Measurements from ENCODE around the gene ERC1.
"Not testable (repeated sequence)": the region's sequence is repeated elsewhere in the genome, so short reads cannot be mapped to it uniquely, and the experiment has no call there.

ERC1 gene

DNA sequence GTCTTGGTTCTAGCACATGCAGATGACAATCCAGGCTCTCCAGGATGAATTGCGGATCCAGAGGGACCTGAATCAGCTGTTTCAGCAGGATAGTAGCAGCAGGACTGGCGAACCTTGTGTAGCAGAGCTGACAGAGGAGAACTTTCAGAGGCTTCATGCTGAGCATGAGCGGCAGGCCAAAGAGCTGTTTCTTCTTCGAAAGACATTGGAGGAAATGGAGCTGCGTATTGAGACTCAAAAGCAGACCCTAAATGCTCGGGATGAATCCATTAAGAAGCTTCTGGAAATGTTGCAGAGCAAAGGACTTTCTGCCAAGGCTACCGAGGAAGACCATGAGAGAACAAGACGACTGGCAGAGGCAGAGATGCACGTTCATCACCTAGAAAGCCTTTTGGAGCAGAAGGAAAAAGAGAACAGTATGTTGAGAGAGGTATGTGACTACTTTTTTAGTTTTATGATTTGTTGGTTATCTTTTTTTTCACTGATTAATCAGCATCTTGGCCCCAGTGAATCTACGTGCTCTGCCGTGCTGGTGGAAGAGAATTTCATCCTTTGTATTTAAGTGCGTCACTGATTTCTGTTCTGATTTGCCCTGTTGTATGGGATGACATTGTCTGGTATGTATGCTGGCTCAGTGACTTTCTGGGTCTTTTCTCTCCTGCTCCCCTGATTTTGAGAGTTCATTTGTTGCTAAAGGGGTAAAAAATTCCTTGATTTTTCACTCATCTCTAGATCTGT lies 92.3 kb downstream of the ERC1 start:
- DNase-seq: no peak

DNA sequence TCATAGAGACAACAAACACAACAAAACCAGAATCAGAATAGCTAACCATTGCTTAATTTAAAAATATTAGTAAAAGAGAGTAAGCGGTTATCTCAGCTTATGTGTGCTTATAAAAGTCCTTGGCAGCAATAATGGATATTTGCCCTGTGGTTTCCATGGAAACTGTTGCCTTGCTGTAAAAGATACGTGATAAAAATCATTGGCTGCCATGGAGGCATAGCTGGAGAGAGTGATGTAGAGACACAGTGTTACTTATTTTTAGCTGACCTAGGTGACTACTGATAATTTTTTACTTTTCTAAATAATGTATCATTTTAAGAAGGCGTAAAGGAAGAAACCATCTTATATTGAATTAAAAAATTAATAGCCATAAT lies 92.9 kb downstream of the ERC1 start:
- no peak for DNase-seq

- no peak for DNase-seq
Measured at GRCh38 chr12:1091350-1091749, 100.3 kb downstream of the ERC1 start.

DNA sequence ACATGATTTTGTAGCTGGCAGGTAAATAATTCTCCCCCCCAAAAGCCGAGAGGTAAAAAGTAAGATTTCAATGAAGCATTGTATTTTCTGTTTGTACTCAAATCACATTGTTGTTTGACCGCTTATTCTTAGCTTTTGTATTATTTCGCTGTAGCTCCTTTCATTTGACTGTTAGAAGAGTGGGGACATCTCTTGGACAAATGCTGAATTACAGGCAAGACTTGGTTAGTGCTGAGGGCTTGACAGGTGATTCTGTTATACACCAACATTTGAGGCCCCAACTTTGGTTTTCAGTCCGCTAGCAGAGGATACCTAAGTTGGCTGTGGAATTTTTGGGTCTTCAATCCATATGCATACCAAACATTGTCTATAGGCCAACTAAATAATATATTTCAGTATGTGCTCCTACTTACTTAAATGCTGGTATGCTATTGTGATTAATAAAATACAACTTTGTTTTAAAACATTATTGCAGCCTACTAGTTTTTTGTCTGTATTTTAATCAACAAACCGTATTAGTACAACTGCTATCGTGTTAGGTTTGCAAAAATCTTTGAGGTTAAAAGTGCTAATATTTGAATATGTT lies 102.2 kb downstream of the ERC1 start:
- no peak for DNase-seq

DNA sequence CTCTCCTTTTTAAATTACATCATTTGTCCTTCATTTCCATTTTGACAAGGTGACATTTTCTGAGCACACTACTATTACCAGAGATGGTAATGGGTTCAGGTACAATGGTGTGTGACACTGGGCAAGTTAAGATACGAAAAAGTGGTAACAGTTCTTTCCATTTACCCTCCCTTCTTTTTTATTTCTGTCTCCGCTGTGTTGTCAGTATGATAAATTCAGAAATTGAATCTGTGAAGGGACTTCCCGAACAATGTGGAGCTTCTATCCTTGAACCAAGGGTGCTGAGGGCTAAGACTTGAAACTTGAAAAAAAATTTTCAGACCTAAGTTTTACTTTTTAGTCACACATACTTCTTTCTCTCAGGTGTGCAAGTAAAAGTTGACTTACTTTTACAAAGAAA lies 103.7 kb downstream of the ERC1 start:
- no peak for DNase-seq

DNA sequence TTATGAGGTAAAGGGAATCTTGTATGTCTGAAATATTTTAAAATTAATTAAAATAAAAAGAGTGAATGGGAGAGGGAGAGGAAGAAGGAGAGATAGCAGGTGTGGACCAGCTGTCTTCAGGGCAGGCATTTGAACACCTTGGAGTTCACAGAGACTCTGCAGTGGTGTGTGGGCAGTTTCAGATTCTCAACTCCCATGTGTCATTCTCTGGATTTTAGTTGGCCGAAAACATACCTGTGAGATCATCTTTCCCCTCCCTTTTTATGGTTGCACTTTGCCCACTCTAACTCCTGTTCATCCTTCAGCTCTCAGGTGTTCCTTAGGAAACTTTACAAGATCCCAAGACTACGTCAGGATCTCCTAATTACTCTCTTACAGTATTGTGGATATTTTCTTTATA lies 108.1 kb downstream of the ERC1 start:
- no peak for DNase-seq

- not testable (repeated sequence) for DNase-seq
Measured at GRCh38 chr12:1099618-1100017, 108.6 kb downstream of the ERC1 start.

DNA sequence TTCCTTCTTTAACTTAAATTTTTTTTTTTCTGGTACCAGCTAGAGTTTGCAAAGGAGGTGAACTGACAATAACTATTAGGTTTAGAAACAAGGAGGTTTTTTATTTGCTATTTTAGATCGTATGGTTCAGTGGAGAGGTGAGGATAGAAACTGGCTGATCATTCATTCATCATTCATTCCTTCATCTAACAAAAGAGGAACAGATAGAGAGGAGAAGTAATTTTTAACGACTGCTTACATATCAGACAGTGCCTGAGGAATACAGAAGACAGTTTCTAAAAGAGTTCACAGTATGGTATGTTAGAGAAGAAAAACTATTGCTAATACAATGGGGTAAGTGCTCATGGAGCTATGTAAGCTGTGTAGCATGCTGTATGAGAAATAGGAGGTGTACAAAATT lies 111.1 kb downstream of the ERC1 start:
- DNase-seq: no peak

GRCh38 chr12:1102791-1103450 lies 111.9 kb downstream of the ERC1 start:
- DNase-seq: no peak

DNA sequence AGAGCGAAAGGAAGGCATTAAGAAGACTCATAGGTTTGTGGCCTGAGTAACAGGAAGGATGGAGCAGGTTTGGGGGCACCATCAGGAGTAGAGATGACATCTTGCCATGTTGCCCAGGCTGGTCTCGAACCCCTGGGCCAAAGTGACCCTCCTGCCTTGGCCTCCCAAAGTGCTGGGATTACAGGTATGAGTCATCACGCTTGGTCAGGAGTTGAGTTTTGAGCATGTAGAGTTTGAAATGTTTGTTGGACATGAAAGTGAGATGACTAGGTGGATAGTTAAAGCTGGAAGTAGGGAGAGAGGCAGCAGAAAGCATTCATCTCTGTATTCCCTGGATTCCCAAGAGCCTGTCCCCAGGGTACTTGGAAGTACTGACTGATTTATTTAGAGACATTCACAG lies 112.6 kb downstream of the ERC1 start:
- DNase-seq: no peak

DNA sequence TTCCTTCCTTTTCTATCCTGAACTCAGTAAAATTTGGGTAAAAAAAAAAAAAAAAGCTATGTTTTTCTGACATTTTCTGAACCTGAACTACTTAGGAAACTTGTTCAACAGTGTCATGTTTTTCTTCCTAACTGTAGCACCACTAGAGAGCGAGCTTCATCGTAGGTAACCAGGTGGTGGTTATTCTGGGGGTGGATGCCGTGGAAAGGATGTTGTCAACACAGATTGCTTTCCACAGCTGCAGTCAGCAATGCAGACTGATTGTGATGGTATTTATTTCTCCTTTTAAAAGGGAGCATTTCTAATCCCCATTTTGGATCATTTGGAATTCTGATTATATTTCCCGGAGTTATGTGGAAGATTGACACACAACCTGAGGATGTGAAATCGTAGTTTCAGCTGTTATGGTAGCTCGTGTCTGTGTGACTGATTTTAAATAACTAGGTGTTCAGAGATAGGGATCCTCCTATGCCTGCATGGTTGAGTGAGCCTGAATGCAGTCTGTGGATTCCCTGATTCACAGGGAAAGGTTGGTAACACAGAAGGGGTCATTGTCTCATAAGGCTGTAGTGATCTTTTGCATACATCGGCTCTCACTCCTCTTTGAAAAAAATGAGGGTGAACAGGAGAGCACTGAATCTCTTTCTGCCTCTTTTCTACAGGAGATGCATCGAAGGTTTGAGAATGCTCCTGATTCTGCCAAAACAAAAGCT lies 113.2 kb downstream of the ERC1 start:
- DNase-seq: no peak

DNA sequence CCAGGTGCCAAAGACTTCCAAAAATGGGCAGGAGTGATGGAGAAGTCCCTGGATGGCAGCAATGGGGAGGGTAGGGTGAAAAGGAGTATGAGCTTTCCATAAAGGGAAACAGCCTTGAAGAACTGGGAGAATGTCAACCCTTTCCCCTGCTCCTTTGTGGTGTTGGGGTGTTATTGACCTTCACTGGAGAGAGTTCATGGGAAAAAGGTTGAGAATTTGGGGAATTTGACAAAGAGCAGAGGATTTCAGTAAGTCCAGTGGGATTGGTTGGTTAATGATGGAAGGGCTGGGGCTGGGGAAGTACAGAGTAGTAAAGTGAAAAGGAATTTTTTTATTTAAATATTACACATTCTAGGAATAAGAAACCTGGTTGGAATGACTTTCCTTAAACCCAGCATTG lies 116.6 kb downstream of the ERC1 start:
- DNase-seq: no peak

DNA sequence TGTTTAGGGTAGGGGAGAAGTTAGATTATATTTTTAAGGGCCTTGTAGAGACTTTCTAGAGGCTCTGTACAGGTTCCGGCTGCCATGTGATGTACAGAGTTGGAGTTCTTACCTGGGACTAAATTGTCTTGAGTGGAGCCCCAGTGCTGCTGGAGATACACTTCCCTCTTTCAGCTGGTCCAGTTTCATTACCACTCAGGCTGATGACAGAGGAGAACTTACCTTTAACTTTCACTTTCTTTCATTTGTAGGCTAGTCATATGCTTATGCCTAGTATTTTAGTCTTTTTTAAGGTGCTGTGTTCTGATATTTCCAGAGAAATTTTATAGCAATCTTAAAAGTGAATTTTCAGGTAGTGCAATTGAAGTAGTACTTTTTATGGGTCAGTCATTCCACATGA lies 117.3 kb downstream of the ERC1 start:
- DNase-seq: no peak

DNA sequence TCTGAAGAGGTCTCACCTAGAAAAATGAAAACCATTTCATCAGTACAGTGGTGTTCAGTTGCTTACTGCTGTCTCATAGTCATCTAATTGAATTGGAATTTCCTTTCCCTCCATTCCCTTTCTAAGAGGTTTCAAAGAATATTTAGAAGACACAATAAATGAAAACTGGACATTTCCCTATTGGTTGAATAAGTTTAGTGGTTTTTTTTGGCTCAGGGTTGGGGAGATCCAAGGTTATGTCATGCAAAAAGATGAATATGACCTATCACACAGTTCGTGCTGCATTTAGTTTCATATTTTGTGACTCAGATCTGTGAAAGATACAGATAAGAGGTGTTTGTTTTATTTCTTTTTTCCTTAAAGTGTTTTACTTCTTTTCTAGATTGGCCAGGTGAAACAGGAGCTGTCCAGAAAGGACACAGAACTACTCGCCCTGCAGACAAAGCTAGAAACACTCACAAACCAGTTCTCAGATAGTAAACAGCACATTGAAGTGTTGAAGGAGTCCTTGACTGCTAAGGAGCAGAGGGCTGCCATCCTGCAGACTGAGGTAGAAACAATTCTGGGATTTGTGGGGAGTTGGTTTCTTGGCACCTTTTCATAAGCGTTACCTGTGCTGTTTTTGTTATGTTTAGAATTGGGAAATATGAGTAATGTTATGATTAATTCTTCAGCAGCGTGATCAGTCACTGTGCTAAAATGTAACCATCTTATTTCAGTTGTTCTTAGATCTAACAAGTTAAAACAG lies 124.6 kb downstream of the ERC1 start:
- DNase-seq: no peak

DNA sequence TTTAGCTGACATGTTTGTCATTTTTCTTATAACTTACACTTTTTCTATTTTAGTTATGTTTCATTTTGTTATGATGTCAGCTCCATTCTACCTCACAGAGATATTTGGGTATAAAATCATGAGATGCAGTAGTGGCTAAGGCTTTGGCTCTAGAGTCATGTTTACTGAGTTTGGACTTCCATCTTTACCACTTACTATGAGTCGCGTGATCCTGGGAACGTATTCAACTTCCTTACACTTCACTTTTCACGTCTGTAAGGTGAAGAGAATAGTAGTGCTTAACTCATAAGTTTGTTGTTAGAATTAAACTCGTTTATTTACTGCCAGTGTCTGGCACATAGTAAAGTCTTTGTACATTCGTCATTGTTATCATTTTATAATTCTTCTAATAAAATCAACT lies 126.3 kb downstream of the ERC1 start:
- DNase-seq: no peak

DNA sequence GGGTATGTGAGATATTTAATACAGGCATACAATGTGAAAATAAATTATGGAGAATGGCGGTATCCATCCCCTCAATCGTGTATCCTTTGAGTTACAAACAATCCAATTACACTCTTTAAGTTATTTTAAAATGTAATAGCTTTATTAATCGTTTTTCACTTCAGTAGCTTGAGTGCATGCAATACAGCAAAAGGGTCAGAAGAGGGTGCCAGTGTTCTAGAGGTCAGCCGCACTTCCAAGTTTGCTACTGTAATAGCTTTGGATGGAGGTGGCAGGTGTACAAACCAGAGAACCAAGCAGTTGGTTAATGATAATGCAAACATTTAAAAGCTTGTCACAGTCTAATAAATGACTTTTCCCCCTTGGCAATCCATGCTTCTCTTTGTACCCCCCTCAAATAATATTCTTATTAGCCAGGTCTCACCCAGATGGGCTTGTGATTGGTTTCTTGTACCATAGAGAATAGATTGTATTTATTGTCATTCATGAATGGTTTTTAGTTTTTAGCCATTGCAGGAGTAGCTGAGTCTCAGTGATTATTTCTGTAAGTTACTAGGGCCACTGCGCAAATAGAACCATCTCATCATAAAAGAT lies 127.0 kb downstream of the ERC1 start:
- peak; percentile 69 for DNase-seq

GRCh38 chr12:1122786-1123185 lies 131.8 kb downstream of the ERC1 start:
- peak; percentile 38 for DNase-seq

- DNase-seq: no peak
Measured at GRCh38 chr12:1126091-1126490, 135.1 kb downstream of the ERC1 start.

DNA sequence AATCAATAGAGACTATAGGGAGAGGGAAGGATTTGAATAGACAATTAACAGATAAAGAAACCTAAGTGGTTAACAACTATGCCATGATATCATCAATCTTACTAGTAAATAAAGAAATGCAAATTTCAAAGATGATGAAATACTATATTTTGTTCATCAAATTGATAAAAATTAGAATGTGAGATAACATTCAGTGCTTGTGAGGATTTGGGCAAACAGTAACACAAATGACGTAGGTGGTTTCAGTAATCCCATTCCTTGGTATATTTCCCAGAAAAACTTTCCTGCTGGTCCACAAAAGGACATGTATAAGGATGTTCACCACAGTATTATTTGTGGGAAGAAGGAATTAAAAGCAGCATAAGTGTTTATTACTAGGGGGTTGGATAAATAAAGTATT lies 136.0 kb downstream of the ERC1 start:
- DNase-seq: no peak

DNA sequence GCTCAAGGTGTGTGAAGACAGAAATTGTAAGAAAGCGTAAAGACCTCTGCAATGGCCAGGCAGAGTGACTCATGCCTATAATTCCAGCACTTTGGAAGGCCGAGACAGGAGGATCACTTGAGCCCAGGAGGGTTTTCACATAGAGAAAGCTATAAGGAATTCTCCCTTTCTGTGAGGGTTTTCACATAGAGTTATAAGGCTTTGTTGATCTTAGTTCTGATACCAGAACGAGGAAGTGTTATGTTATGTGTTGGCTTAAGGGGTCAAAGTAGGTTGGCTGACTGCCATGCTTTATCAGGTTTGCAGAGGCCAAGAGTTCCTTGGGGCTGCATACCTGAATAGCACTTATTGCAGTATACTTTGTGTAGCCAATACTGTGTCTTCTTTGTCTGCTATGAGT lies 139.1 kb downstream of the ERC1 start:
- DNase-seq: no peak

GRCh38 chr12:1130571-1130970 lies 139.5 kb downstream of the ERC1 start:
- no peak for DNase-seq

DNA sequence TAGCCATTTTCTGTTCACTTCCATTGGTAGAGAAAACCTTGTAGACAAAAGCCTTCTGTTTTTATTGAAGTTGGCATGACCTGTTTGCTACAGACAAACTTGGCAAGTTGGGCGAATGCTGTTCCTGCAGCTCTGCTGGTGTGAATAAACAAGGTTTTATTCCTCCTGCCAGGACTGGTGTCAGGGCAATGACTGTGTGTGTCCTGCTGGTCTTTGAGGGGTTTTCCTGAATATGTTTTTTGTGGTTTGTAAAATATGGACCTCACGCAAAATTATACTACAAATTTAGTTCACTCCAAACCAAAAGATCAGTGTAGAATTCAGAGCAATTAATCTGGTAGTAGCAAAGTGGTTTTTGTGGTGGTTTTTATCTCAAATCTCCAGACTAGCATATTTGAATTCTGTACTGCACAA lies 140.8 kb downstream of the ERC1 start:
- no peak for DNase-seq

GRCh38 chr12:1132311-1132710 lies 141.3 kb downstream of the ERC1 start:
- no peak for DNase-seq

Data from activated CD8-positive, alpha-beta memory T cell treated with anti-CD3 and anti-CD28 coated beads, Interleukin-2, amount 50 U/mL, for 4 hours (primary cell).